H9 (cell line): ENCODE data around the gene DNM2. TPM values are rescaled to one million over a fixed set of nuclear protein-coding genes. Genes with fewer than 3 reads are reported as not detected.

Source experiments
- DNase-seq: peaks from one replicate; pipeline ENCODE4 v3.0.0-alpha.2; 2017
- H2AFZ ChIP-seq: one replicate; pipeline ENCODE4 v1.6.1; 2013; ENCODE audit warnings: mild to moderate bottlenecking, low read length, control low read depth, moderate library complexity
- H2AK5ac ChIP-seq: 2 replicates; pipeline ENCODE4 v1.6.1; 2013; ENCODE audit warnings: low read length, control low read depth, mixed read lengths; ENCODE audit not compliant: insufficient read length
- H2BK120ac ChIP-seq: one replicate; pipeline ENCODE4 v1.6.1; 2013; ENCODE audit warnings: low read depth, mild to moderate bottlenecking, low read length, control low read depth, inconsistent platforms; ENCODE audit not compliant: poor library complexity, severe bottlenecking
- H2BK12ac ChIP-seq: 2 replicates; pipeline ENCODE4 v1.6.1; 2013; ENCODE audit warnings: low read length, control low read depth, mixed read lengths, low read depth; ENCODE audit not compliant: insufficient read length
- H2BK15ac ChIP-seq: 2 replicates; pipeline ENCODE4 v1.6.1; 2013; ENCODE audit warnings: low read depth, low read length, control low read depth
- H2BK20ac ChIP-seq: one replicate; pipeline ENCODE4 v1.6.1; 2013; ENCODE audit warnings: low read depth, mild to moderate bottlenecking, low read length, control low read depth, inconsistent platforms; ENCODE audit not compliant: poor library complexity, severe bottlenecking
- H2BK5ac ChIP-seq: 2 replicates; pipeline ENCODE4 v1.6.1; 2013; ENCODE audit warnings: low read length, control low read depth, mixed read lengths; ENCODE audit not compliant: insufficient read length
- H3K14ac ChIP-seq: 2 replicates; pipeline ENCODE4 v1.6.1; 2013; ENCODE audit warnings: low read length, control low read depth; ENCODE audit not compliant: insufficient read depth
- H3K18ac ChIP-seq: 2 replicates; pipeline ENCODE4 v1.6.1; 2013; ENCODE audit warnings: low read depth, mild to moderate bottlenecking, mixed read lengths, low read length, control low read depth; ENCODE audit not compliant: insufficient read length
- H3K23ac ChIP-seq: 2 replicates; pipeline ENCODE4 v1.6.1; 2013; ENCODE audit warnings: low read length, control low read depth, mixed read lengths, low read depth; ENCODE audit not compliant: insufficient read length
- H3K23me2 ChIP-seq: 2 replicates; pipeline ENCODE4 v1.6.1; 2013; ENCODE audit warnings: low read depth, mild to moderate bottlenecking, mixed read lengths, low read length, control low read depth; ENCODE audit not compliant: insufficient read length, poor library complexity, severe bottlenecking
- H3K27ac ChIP-seq: 2 replicates; pipeline ENCODE4 v1.5.1; 2013; ENCODE audit warnings: low read length, control low read depth, mixed read lengths, low read depth; ENCODE audit not compliant: insufficient read length
- H3K27me3 ChIP-seq: 2 replicates; pipeline ENCODE4 v1.6.1; 2013; ENCODE audit warnings: low read length, control low read depth, inconsistent platforms; ENCODE audit not compliant: insufficient read depth
- H3K4ac ChIP-seq: 2 replicates; pipeline ENCODE4 v1.6.1; 2013; ENCODE audit warnings: low read depth, mild to moderate bottlenecking, control low read depth, inconsistent platforms, low read length, moderate library complexity
- H3K4me1 ChIP-seq: 2 replicates; pipeline ENCODE4 v1.6.1; 2013; ENCODE audit warnings: low read length, control low read depth, inconsistent platforms; ENCODE audit not compliant: insufficient read depth
- H3K4me2 ChIP-seq: 2 replicates; pipeline ENCODE4 v1.6.1; 2013; ENCODE audit warnings: low read length, control low read depth, mixed read lengths; ENCODE audit not compliant: insufficient read length, insufficient read depth
- H3K56ac ChIP-seq: 2 replicates; pipeline ENCODE4 v1.6.1; 2013; ENCODE audit warnings: low read depth, mild to moderate bottlenecking, mixed read lengths, low read length, control low read depth; ENCODE audit not compliant: insufficient read length
- H3K79me1 ChIP-seq: 2 replicates; pipeline ENCODE4 v1.6.1; 2013; ENCODE audit warnings: low read depth, mild to moderate bottlenecking, moderate library complexity, low read length, control low read depth, inconsistent platforms; ENCODE audit not compliant: insufficient read depth, poor library complexity, severe bottlenecking
- H3K79me2 ChIP-seq: 2 replicates; pipeline ENCODE4 v1.6.1; 2013; ENCODE audit warnings: low read length, control low read depth, inconsistent platforms; ENCODE audit not compliant: insufficient read depth
- H3K9ac ChIP-seq: 2 replicates; pipeline ENCODE4 v1.6.1; 2013; ENCODE audit warnings: low read length, control low read depth, mixed read lengths; ENCODE audit not compliant: insufficient read length; ENCODE audit errors: extremely low read depth
- H3K9me3 ChIP-seq: one replicate; pipeline ENCODE4 v1.6.1; 2013; ENCODE audit warnings: low read depth, low read length, inconsistent platforms; ENCODE audit not compliant: control insufficient read depth
- H3T11ph ChIP-seq: one replicate; pipeline ENCODE4 v1.6.1; 2013; ENCODE audit warnings: mild to moderate bottlenecking, low read length, control low read depth, inconsistent platforms
- H4K20me1 ChIP-seq: one replicate; pipeline ENCODE4 v1.6.1; 2013; ENCODE audit not compliant: control insufficient read depth, insufficient read length, insufficient read depth
- H4K5ac ChIP-seq: 2 replicates; pipeline ENCODE4 v1.6.1; 2013; ENCODE audit warnings: low read depth, mild to moderate bottlenecking, mixed read lengths, low read length, control low read depth; ENCODE audit not compliant: insufficient read length
- H4K8ac ChIP-seq: replicated peaks from 2 replicates; pipeline ENCODE4 v1.6.1; 2013; ENCODE audit warnings: low read length, control low read depth, mixed read lengths, low read depth; ENCODE audit not compliant: insufficient read length
- H4K91ac ChIP-seq: 2 replicates; pipeline ENCODE4 v1.6.1; 2013; ENCODE audit warnings: low read depth, mild to moderate bottlenecking, moderate library complexity, mixed read lengths, low read length, control low read depth; ENCODE audit not compliant: insufficient read length
- H3K27ac Mint-ChIP-seq, 3 experiments: 2 replicates in 2 of 3; 3 replicates in 1 of 3; pipeline ENCODE4 v1.8.0; 2020 to 2021; ENCODE audit warnings: mixed read lengths in 3 of 3, mild to moderate bottlenecking in 1 of 3, moderate library complexity in 1 of 3
- H3K27me3 Mint-ChIP-seq: 2 replicates; pipeline ENCODE4 v1.8.0; 2021; ENCODE audit warnings: low read depth, mild to moderate bottlenecking, moderate library complexity, mixed read lengths
- H3K36me3 Mint-ChIP-seq, 3 experiments: 2 replicates in 2 of 3; 3 replicates in 1 of 3; pipeline ENCODE4 v1.8.0; 2020 to 2021; ENCODE audit warnings: low read depth in 3 of 3, mixed read lengths in 3 of 3; ENCODE audit not compliant: insufficient read depth in 1 of 3
- H3K4me1 Mint-ChIP-seq, 2 experiments: 2 replicates each; pipeline ENCODE4 v1.8.0; 2020; ENCODE audit warnings: mixed read lengths in 2 of 2
- H3K4me3 Mint-ChIP-seq, 2 experiments: 2 replicates in 1 of 2; 3 replicates in 1 of 2; pipeline ENCODE4 v1.8.0; 2020 to 2021; ENCODE audit warnings: mild to moderate bottlenecking in 2 of 2, mixed read lengths in 2 of 2, moderate library complexity in 1 of 2
- H3K9me3 Mint-ChIP-seq, 2 experiments: 2 replicates in 1 of 2; 3 replicates in 1 of 2; pipeline ENCODE4 v1.8.0; 2020; ENCODE audit warnings: mild to moderate bottlenecking in 2 of 2, mixed read lengths in 2 of 2, moderate library complexity in 1 of 2
- WGBS: extraction: QIAGEN DNeasy Blood & Tissue Kit; methylation state at CpG from one replicate; pipeline ENCODE4 v1.1.7; 2013; ENCODE audit warnings: missing lambda C conversion rate, low lambda C conversion rate, mixed read lengths; ENCODE audit not compliant: insufficient read length; ENCODE audit errors: extremely low coverage; 5-methylcytosine and 5-hydroxymethylcytosine counted together
- total RNA-seq: library from RNA; stranded (reverse); gene quantifications from 2 replicates; pipeline ENCODE4 v1.2.1, GENCODE V29; 2021
- TF ChIP-seq, protein P1 (sequence below): fragments of 200-600 bp; sonication (generic); conservative IDR thresholded peaks from 3 replicates; pipeline ENCODE4 v1.8.0; 2021; ENCODE audit warnings: antibody characterized with exemption, mild to moderate bottlenecking

DNM2 gene
- total RNA-seq, 1 experiment from 2014 or later: 152 TPM

DNA sequence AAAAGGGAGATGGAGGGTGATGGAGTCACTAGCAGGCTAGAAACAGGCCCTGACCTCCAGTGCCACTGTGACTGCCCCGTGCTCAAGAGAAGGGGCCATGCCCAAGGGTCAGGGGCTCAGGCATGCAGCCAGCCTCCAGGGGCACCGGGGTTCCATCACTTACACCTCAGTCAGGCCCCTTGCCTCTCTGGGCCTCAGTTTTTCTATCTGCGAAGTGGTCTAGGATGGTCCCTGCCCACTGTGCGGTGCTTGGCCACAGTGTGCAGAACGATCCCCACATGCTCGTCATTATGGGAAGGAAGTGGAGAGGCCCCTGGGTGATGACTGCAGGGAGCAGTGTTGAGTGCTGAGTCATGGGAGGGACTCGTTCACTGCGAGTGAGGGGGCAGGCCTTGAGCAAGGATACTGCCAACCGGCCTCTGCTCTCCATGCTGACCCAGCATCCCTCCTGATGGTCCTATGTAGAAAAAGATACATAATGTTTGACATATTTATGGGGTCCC lies 95.1 kb downstream of the DNM2 start:
- TF ChIP-seq, protein P1, sequence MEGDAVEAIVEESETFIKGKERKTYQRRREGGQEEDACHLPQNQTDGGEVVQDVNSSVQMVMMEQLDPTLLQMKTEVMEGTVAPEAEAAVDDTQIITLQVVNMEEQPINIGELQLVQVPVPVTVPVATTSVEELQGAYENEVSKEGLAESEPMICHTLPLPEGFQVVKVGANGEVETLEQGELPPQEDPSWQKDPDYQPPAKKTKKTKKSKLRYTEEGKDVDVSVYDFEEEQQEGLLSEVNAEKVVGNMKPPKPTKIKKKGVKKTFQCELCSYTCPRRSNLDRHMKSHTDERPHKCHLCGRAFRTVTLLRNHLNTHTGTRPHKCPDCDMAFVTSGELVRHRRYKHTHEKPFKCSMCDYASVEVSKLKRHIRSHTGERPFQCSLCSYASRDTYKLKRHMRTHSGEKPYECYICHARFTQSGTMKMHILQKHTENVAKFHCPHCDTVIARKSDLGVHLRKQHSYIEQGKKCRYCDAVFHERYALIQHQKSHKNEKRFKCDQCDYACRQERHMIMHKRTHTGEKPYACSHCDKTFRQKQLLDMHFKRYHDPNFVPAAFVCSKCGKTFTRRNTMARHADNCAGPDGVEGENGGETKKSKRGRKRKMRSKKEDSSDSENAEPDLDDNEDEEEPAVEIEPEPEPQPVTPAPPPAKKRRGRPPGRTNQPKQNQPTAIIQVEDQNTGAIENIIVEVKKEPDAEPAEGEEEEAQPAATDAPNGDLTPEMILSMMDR: no peak
- peak overlapping the region in 2 of 3 experiments; percentile 66 to 68; a peak in 3 of 7 replicates for H3K27ac Mint-ChIP-seq
- H3K4me1 ChIP-seq: no peaks in the 10 kb centered on the region
- no peaks in the 10 kb centered on the region for H3K27me3 ChIP-seq
- H3K4me1 Mint-ChIP-seq: peaks cover 0 to 4% of the 10 kb centered on the region in 2 experiments; a peak in 1 of 4 replicates
- H3T11ph ChIP-seq: no peak overlapping the region
- H2AK5ac ChIP-seq: no peak overlapping the region
- H3K79me1 ChIP-seq: no peaks in the 10 kb centered on the region
- H2BK120ac ChIP-seq: no peak overlapping the region
- H4K5ac ChIP-seq: no peak overlapping the region
- no peak for DNase-seq
- H2BK5ac ChIP-seq: no peak overlapping the region
- no peaks in the 10 kb centered on the region for H4K20me1 ChIP-seq
- no peak overlapping the region for H2BK12ac ChIP-seq
- no peak overlapping the region for H3K4ac ChIP-seq
- H3K56ac ChIP-seq: no peak overlapping the region
- H4K8ac ChIP-seq: no peak overlapping the region
- H2AFZ ChIP-seq: no peak overlapping the region
- no peaks in the 10 kb centered on the region for H3K23me2 ChIP-seq
- no CpG with 5 or more reads among the region's 9 CpGs for WGBS
- no peak overlapping the region for H3K18ac ChIP-seq
- H3K23ac ChIP-seq: no peak overlapping the region
- H3K79me2 ChIP-seq: no peaks in the 10 kb centered on the region
- H3K9me3 Mint-ChIP-seq: no peaks in the 10 kb centered on the region
- no peak overlapping the region for H2BK20ac ChIP-seq
- no peaks in the 10 kb centered on the region; the same call in 1 of the 2 replicates for H3K27me3 Mint-ChIP-seq
- H3K4me3 Mint-ChIP-seq: no peak overlapping the region
- H2BK15ac ChIP-seq: no peak overlapping the region
- no peak overlapping the region for H3K4me2 ChIP-seq
- no peak overlapping the region for H3K9ac ChIP-seq
- no peak overlapping the region for H3K14ac ChIP-seq
- H3K9me3 ChIP-seq: no peaks in the 10 kb centered on the region
- H3K36me3 Mint-ChIP-seq: peaks cover 16 to 47% (median 32%) of the 10 kb centered on the region in 3 experiments
- no peak overlapping the region for H4K91ac ChIP-seq
- no peak overlapping the region for H3K27ac ChIP-seq
